Activated B cell treated with CpG ODN at 0.5 μM for 24 hours (primary cell): Measurements from ENCODE around the gene TSR1. TPM values are rescaled to one million over a fixed set of nuclear protein-coding genes. Genes with fewer than 3 reads are reported as not detected.
"Not testable (repeated sequence)": the region's sequence is repeated elsewhere in the genome, so short reads cannot be mapped to it uniquely, and the experiment has no call there.

ENCODE experiments used
- ATAC-seq: fragments of 200-7000 bp; cut with Tn5 transposase; one replicate; pipeline ENCODE4 v1.10.0; 2021; ENCODE audit warnings: low read depth, mild to moderate bottlenecking, moderate library complexity
- CTCF ChIA-PET: fragments of 350-600 bp; sonication (Branson Sonifier 250); formaldehyde crosslinking; loops from one replicate; lab custom pipeline; 2021; ENCODE audit warnings: antibody characterized with exemption; lab: Charles Lee
- POLR2A ChIA-PET: fragments of 350-600 bp; sonication (Branson Sonifier 250); formaldehyde crosslinking; loops from one replicate; lab custom pipeline; 2021; ENCODE audit warnings: antibody characterized with exemption; lab: Charles Lee
- DNase-seq: peaks from one replicate; pipeline ENCODE4 v3.0.0; 2022
- H3K27ac Mint-ChIP-seq: one replicate; pipeline ENCODE4 v1.8.0; 2020; ENCODE audit warnings: mixed read lengths
- H3K27me3 Mint-ChIP-seq: one replicate; pipeline ENCODE4 v1.8.0; 2021; ENCODE audit warnings: mixed read lengths
- H3K36me3 Mint-ChIP-seq: one replicate; pipeline ENCODE4 v1.8.0; 2021; ENCODE audit warnings: low read depth, mixed read lengths
- H3K4me1 Mint-ChIP-seq: one replicate; pipeline ENCODE4 v1.8.0; 2021; ENCODE audit warnings: mixed read lengths
- H3K4me3 Mint-ChIP-seq: one replicate; pipeline ENCODE4 v1.8.0; 2020; ENCODE audit warnings: mild to moderate bottlenecking, mixed read lengths
- H3K9me3 Mint-ChIP-seq: one replicate; pipeline ENCODE4 v1.8.0; 2020; ENCODE audit warnings: mixed read lengths
- CTCF ChIP-seq: fragments of 200-600 bp; IDR thresholded peaks from one replicate; pipeline ENCODE4 v1.8.0; 2022; ENCODE audit warnings: antibody characterized with exemption, mild to moderate bottlenecking
- intact Hi-C: fragments of 100-400 bp; cut with micrococcal nuclease; formaldehyde crosslinking; loops from one replicate; pipeline ENCODE4 v1.15.1; 2024
- total RNA-seq: library from RNA; stranded (reverse); gene quantifications from 2 replicates; pipeline ENCODE4 v1.2.3, GENCODE V29; 2022

The TSR1 gene
- total RNA-seq, 1 donor from 2014 or later, result 48.5 TPM

- POLR2A ChIA-PET, result interaction anchor here (0.7 kb wide), 2 partner anchors 14 to 101 kb away, joined by 7 to 9 read pairs; no protein-coding TSS in a partner anchor
- H3K27ac Mint-ChIP-seq, result no peak overlapping the region
Measured at GRCh38 chr17:2317796-2318195, 18.5 kb downstream of the TSR1 start.

GRCh38 chr17:2316916-2317205, 19.4 kb downstream of the TSR1 start:
- H3K36me3 Mint-ChIP-seq, CTCF ChIA-PET, H3K27me3 Mint-ChIP-seq, H3K4me1 Mint-ChIP-seq, H3K4me3 Mint-ChIP-seq, H3K9me3 Mint-ChIP-seq, H3K27ac Mint-ChIP-seq, ATAC-seq, intact Hi-C loops, DNase-seq: not testable (repeated sequence)
- POLR2A ChIA-PET, result interaction anchor here (0.7 kb wide), 2 partner anchors 99 to 100 kb away, joined by 4 to 9 read pairs; no protein-coding TSS in a partner anchor

More at GRCh38 chr17:2317796-2318195, 18.5 kb downstream of the TSR1 start:
- no peaks in the 10 kb centered on the region for H3K4me1 Mint-ChIP-seq
- no peak for TF ChIP-seq CTCF
- H3K27me3 Mint-ChIP-seq, result no peaks in the 10 kb centered on the region
- no peak overlapping the region for H3K4me3 Mint-ChIP-seq
- intact Hi-C loops, result no loop called here
- no peaks in the 10 kb centered on the region for H3K9me3 Mint-ChIP-seq
- H3K36me3 Mint-ChIP-seq, result peaks cover 15% of the 10 kb centered on the region
- no peak for ATAC-seq
- CTCF ChIA-PET, result interaction anchor here (0.6 kb wide), 1 partner anchor 406 kb away, joined by 3 read pairs; no protein-coding TSS in a partner anchor
- DNase-seq, result no peak

- no peak overlapping the region for H3K27ac Mint-ChIP-seq
- H3K4me3 Mint-ChIP-seq, result no peak overlapping the region
- intact Hi-C loops, result no loop called here
- no peaks in the 10 kb centered on the region for H3K9me3 Mint-ChIP-seq
- CTCF ChIA-PET, result interaction anchor here (1.1 kb wide), 1 partner anchor 14 kb away, joined by 3 read pairs; no protein-coding TSS in a partner anchor
- no peaks in the 10 kb centered on the region for H3K36me3 Mint-ChIP-seq
- H3K27me3 Mint-ChIP-seq, result no peaks in the 10 kb centered on the region
- POLR2A ChIA-PET, result no interaction called here
- no peaks in the 10 kb centered on the region for H3K4me1 Mint-ChIP-seq
- ATAC-seq, result no peak
- no peak for TF ChIP-seq CTCF
- DNase-seq, result no peak
Measured at GRCh38 chr17:2312736-2313135, 23.5 kb downstream of the TSR1 start.

- DNase-seq (no peak), ATAC-seq (no peak)
- intact Hi-C loops, result no loop called here
- H3K9me3 Mint-ChIP-seq, result no peaks in the 10 kb centered on the region
- peaks cover 4% of the 10 kb centered on the region for H3K4me1 Mint-ChIP-seq
- no peak overlapping the region for H3K4me3 Mint-ChIP-seq
- POLR2A ChIA-PET, result no interaction called here
- CTCF ChIA-PET, result interaction anchor here (0.9 kb wide), 1 partner anchor 1759 kb away, joined by 3 read pairs; no protein-coding TSS in a partner anchor
- no peak overlapping the region for H3K27ac Mint-ChIP-seq
- H3K36me3 Mint-ChIP-seq, result no peaks in the 10 kb centered on the region
- H3K27me3 Mint-ChIP-seq, result no peaks in the 10 kb centered on the region
- TF ChIP-seq CTCF, result no peak
Measured at GRCh38 chr17:2309338-2310154, 26.7 kb downstream of the TSR1 start.

- CTCF ChIA-PET, result interaction anchor here (2.5 kb wide), 1 partner anchor 48 kb away, joined by 8 read pairs; no protein-coding TSS in a partner anchor
- H3K27ac Mint-ChIP-seq, result no peak overlapping the region
- POLR2A ChIA-PET, result interaction anchor here (0.8 to 3.5 kb wide), 2 partner anchors 31 to 81 kb away, joined by 3 to 25 read pairs; partner anchors contain the start of gene TSR1
Measured at GRCh38 chr17:2304931-2305330, 31.3 kb downstream of the TSR1 start.

More at GRCh38 chr17:2304931-2305330, 31.3 kb downstream of the TSR1 start:
- Mint-ChIP-seq H3K36me3 (peaks cover 7% of the 10 kb centered on the region), H3K27me3 (no peaks in the 10 kb centered on the region), H3K4me1 (peaks cover 14% of the 10 kb centered on the region), H3K9me3 (no peaks in the 10 kb centered on the region), H3K4me3 (peak overlapping the region; percentile 88)
- TF ChIP-seq CTCF, result no peak
- DNase-seq (no peak), ATAC-seq (no peak)
- intact Hi-C loops, result loop anchor here (5.0 kb wide), 1 partner anchor 1308 kb away; the partner anchor contains the start of gene TIMM22
